GM21737 (cell line): ENCODE data around the gene NEK11.

Source experiments
- ATAC-seq: cut with Tn5 transposase; IDR thresholded peaks from one replicate; pipeline ENCODE4 v1.9.1; 2021; ENCODE audit warnings: mild to moderate bottlenecking, moderate library complexity; ENCODE audit not compliant: unreplicated experiment

The NEK11 gene

DNA sequence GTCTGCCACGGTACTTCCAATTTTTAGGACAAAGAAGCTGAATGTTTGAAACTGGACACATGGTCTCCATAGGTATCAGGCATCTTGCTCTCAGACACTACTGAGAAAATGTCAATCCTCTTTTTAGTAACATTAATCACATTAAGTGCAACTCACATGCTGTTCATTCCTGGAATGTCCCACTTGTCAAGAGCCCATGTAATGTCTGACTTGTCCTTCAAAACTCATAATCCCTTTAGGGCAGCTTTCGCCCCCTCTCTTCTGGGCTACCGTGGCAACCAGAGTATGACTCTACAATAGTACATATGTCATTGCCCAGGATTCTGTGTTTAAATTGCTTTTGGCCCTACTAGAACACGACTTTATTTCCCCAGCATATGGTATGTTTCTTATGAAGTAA lies 367.2 kb downstream of the NEK11 start:
- ATAC-seq, result no peak

DNA sequence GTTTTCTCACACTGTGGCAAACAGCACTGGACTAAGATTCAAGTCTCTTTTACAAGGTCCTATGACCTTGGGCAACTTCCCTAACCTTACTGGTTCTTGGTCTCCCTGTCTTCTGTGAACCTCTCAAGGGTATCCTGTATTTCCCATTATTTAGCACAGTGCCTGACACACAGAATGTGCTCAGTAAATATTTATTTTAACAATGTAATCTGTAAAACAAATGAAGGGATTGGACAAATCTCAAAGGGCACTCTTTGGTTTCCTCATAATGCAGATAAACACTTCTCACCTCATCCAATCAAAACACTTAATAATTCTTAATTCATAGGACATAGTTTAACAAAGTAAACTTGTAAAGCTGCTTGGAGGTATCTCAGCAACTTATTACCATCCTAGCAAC lies 367.7 kb downstream of the NEK11 start:
- no peak for ATAC-seq

GRCh38 chr3:131396170-131396569 lies 369.5 kb downstream of the NEK11 start:
- no peak for ATAC-seq

GRCh38 chr3:131397889-131398288 lies 371.2 kb downstream of the NEK11 start:
- no peak for ATAC-seq
